ENCODE data around the gene RLBP1. TPM values are rescaled to one million over a fixed set of nuclear protein-coding genes. Genes with fewer than 3 reads are reported as not detected.

The RLBP1 gene
- total and polyA plus RNA-seq, 9 of the 15 experiments (the other 6 are each of a cell fraction or from before 2014, with no cell fraction given): 0.05 TPM; not detected in 8

DNA sequence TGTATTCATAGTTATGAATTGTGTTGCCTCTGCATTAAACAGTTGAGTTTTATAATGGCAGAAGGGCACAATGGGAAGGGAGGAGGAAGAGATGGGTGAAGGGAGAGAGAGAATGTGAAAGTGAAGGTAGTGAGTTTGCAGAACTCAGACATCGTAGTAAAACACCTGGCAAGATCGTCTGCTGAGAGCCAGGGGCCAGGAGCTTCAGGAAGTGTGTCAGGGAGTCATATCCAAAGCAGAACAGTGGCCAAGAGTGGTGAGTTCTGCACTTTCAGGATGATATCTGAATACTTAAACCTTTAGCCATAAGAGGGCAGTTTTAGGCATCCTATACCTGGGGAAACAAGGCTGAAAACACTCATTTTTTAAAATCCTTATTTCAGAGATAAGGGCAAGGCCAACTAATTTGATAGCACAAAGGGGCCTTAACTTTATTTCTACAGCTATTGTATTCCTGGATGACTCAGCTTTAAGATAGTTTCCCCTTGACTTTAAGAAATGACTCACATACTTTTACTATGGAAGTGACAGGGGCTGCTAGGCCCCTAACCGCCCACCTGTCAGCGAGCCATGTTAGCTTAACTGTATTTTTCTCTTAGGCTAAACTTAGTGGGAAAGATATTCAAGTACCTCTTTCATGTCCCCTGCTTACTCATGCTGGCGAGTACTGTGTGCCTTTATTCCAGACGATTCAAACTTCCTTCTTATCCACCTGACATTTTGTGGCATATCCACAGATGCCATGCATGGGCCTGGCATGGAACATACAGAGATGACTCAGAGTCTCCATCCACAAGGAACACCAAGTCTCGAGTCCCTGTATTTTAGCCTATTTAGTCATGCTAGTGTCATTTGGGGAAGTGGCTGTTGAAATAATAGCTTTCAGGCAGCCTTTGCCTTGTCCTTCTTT, 53.9 kb downstream of the RLBP1 start (continued):
- TF ChIP-seq, protein P1, sequence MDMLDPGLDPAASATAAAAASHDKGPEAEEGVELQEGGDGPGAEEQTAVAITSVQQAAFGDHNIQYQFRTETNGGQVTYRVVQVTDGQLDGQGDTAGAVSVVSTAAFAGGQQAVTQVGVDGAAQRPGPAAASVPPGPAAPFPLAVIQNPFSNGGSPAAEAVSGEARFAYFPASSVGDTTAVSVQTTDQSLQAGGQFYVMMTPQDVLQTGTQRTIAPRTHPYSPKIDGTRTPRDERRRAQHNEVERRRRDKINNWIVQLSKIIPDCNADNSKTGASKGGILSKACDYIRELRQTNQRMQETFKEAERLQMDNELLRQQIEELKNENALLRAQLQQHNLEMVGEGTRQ (CRISPR knock-in tag; IDR thresholded peaks at IDR 0.05): no peak
- TF ChIP-seq FOSL1 (tag; conservative IDR thresholded peaks at IDR 0.05) (peak; percentile 72), MAFG (tag; conservative IDR thresholded peaks at IDR 0.05) (peak; percentile 73)

GRCh38 chr15:89165677-89166076, 55.7 kb downstream of the RLBP1 start:
- no TSS peak for BruUV-seq (replicated peaks)
- peaks cover 0 to 14% of the 10 kb centered on the region in 2 experiments; a peak in 2 of 5 replicates for H3K4me1 ChIP-seq (replicated peaks in 1 of 2; ENCODE audit: control insufficient read depth in 2 of 2, insufficient read depth in 2 of 2, low read length in 2 of 2)

More at GRCh38 chr15:89165677-89166076, 55.7 kb downstream of the RLBP1 start:
- in situ Hi-C loops (cut with MboI) (no loop called here), intact Hi-C loops (cut with micrococcal nuclease) (no loop called here)
- 79% methylated on average over 2 of the region's 2 CpGs for WGBS (ENCODE audit: insufficient coverage, low coverage, missing lambda C conversion rate)
- FAIRE-seq (no peak), ATAC-seq (no peak), DNase-seq (ENCODE audit: extremely low read depth in 1 of 4, low spot score in 3 of 4) (no peak)
- H3K79me2 ChIP-seq (ENCODE audit: control insufficient read depth, insufficient read depth, low read length): no peaks in the 10 kb centered on the region
- no peak overlapping the region for H2AFZ ChIP-seq (ENCODE audit: low read depth, low read length)
- H3K36me3 ChIP-seq (ENCODE audit: control insufficient read depth, insufficient read depth, low read length): peaks cover 63% of the 10 kb centered on the region; the same call in 2 of the 3 replicates
- no peaks in the 10 kb centered on the region for H3K9me3 ChIP-seq (replicated peaks; ENCODE audit: control insufficient read depth, insufficient read depth, low read depth, low read length)
- H3K4me2 ChIP-seq (ENCODE audit: insufficient read depth, low read length): no peak overlapping the region
- no peak overlapping the region for H3K9ac ChIP-seq (ENCODE audit: insufficient read depth in 1 of 2, low read depth in 2 of 2, low read length in 2 of 2)
- no peak overlapping the region for H3K4me3 ChIP-seq
- H3K9me1 ChIP-seq (ENCODE audit: control insufficient read depth, insufficient read depth, low read length): no peaks in the 10 kb centered on the region
- TF ChIP-seq RHOXF2B (CRISPR knock-in tag; conservative IDR thresholded peaks at IDR 0.05) (no peak), BCOR (IDR thresholded peaks at IDR 0.05) (no peak), ZNF253 (CRISPR knock-in tag; conservative IDR thresholded peaks at IDR 0.05) (no peak), EWSR1 (IDR thresholded peaks at IDR 0.05; ENCODE audit: borderline replicate concordance, low read depth, partially characterized antibody) (no peak), KDM5B (IDR thresholded peaks at IDR 0.05; ENCODE audit: insufficient replicate concordance, low read depth, low read length) (no peak), RAD51 (IDR thresholded peaks at IDR 0.05; ENCODE audit: borderline replicate concordance, low read depth) (no peak), TBP (optimal IDR thresholded peaks at IDR 0.05; ENCODE audit: low read depth, low read length) (no peak), SMARCA5 (IDR thresholded peaks at IDR 0.05) (no peak), ZBTB8A (IDR thresholded peaks at IDR 0.05; ENCODE audit: partially characterized antibody) (no peak), TFAM (CRISPR knock-in tag; conservative IDR thresholded peaks at IDR 0.05) (no peak), MTA2 (IDR thresholded peaks at IDR 0.05; ENCODE audit: low read depth) (no peak), ZSCAN32 (CRISPR knock-in tag; IDR thresholded peaks at IDR 0.05) (no peak), CBFB (CRISPR knock-in tag; IDR thresholded peaks at IDR 0.05) (no peak)
- TF ChIP-seq, protein P2, sequence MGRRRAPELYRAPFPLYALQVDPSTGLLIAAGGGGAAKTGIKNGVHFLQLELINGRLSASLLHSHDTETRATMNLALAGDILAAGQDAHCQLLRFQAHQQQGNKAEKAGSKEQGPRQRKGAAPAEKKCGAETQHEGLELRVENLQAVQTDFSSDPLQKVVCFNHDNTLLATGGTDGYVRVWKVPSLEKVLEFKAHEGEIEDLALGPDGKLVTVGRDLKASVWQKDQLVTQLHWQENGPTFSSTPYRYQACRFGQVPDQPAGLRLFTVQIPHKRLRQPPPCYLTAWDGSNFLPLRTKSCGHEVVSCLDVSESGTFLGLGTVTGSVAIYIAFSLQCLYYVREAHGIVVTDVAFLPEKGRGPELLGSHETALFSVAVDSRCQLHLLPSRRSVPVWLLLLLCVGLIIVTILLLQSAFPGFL (CRISPR knock-in tag; IDR thresholded peaks at IDR 0.05): no peak
- no peaks in the 10 kb centered on the region for H3K27me3 ChIP-seq (ENCODE audit: control insufficient read depth in 2 of 2, insufficient read depth in 2 of 2, low read length in 2 of 2)
- no peaks in the 10 kb centered on the region for H4K20me1 ChIP-seq (replicated peaks; ENCODE audit: control insufficient read depth, insufficient read depth, low read length)
- no peak overlapping the region for H3K27ac ChIP-seq (ENCODE audit: extremely low read depth, low read depth, low read length)
- ChIA-PET CTCF (ENCODE audit: low intra/inter-chr PET ratio) (no interaction called here), POLR2A (no interaction called here)

Data from K562 (cell line).